CD4-positive, alpha-beta T cell treated with Interleukin-1 beta for 1 hour (primary cell): ENCODE data around the gene SLC12A9.

Source experiments
- DNase-seq, 2 donors: peaks; one replicate each; pipeline ENCODE4 v3.0.0-alpha.2; 2020 to 2022

SLC12A9 gene

GRCh38 chr7:100899432-100899831, 46.9 kb downstream of the SLC12A9 start:
- no peak for DNase-seq

- DNase-seq = no peak
Observed at GRCh38 chr7:100900978-100901377, 48.5 kb downstream of the SLC12A9 start.

- DNase-seq = no peak
Observed at GRCh38 chr7:100901921-100902332, 49.4 kb downstream of the SLC12A9 start.

- DNase-seq = no peak
Observed at GRCh38 chr7:100902638-100903037, 50.1 kb downstream of the SLC12A9 start.

- DNase-seq = no peak
Observed at GRCh38 chr7:100908512-100908911, 56.0 kb downstream of the SLC12A9 start.

GRCh38 chr7:100910443-100910842, 57.9 kb downstream of the SLC12A9 start:
- peak in 1 of 2 donors; percentile 60 for DNase-seq

- DNase-seq = no peak
Observed at GRCh38 chr7:100911484-100911883, 59.0 kb downstream of the SLC12A9 start.

GRCh38 chr7:100914208-100914878, 61.8 kb downstream of the SLC12A9 start:
- DNase-seq = no peak

- peak in 1 of 2 donors; percentile 57 for DNase-seq
Observed at GRCh38 chr7:100914879-100915447, 62.5 kb downstream of the SLC12A9 start.
